NCI-H2196 treated with DMSO at 0.1 percent for 48 hours (cell line): ENCODE measurements around the gene FBXO10.
"Not testable (repeated sequence)": the region's sequence is repeated elsewhere in the genome, so short reads cannot be mapped to it uniquely, and the experiment has no call there.

Experiments
- DNase-seq: peaks from one replicate; lab custom pipeline; 2025; ENCODE audit not compliant: unreplicated experiment; lab: John Stamatoyannopoulos, UW

FBXO10 gene

DNA sequence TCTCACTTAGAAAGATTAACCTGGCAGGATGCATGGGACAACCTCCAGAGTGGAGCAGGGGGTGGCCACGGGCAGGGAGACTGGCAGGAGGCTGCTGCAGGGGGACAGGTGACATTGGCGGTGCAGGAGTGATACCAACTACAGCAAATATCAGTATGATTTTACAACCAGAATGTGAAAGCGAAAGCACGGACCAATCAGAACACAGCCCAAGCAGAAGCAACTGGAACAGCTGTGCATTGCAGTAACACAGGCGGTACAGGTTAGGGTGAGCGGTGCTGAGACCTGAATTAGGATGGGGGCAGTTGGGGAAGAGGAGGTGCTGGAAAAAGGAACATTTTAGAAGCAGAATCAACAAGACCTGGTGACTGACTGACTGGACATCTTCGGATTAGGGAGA, 61.2 kb downstream of the FBXO10 start:
- DNase-seq: no peak

DNA sequence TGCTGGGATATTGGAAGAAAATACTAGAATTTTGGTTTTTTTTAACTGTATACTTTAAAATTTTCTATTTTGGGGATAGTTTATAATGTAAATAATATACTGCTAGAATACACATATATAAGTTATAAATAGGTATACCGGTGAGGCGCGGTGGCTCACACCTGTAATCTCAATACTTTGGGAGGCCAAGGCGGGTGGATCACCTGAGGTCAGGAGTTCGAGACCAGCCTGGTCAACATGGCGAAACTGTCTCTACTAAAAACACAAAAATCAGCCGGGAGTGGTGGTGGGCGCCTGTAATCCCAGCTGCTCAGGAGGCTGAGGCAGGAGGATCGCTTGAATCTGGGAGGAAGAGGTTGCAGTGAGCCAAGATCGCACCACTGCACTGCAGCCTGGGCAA, 61.8 kb downstream of the FBXO10 start:
- not testable (repeated sequence) for DNase-seq

GRCh38 chr9:37512437-37512836, 63.7 kb downstream of the FBXO10 start:
- DNase-seq: no peak

GRCh38 chr9:37511016-37512010, 64.9 kb downstream of the FBXO10 start:
- DNase-seq: no peak

- not testable (repeated sequence) for DNase-seq
These were observed 66.1 kb downstream of the FBXO10 start for GRCh38 chr9:37510053-37510452.

DNA sequence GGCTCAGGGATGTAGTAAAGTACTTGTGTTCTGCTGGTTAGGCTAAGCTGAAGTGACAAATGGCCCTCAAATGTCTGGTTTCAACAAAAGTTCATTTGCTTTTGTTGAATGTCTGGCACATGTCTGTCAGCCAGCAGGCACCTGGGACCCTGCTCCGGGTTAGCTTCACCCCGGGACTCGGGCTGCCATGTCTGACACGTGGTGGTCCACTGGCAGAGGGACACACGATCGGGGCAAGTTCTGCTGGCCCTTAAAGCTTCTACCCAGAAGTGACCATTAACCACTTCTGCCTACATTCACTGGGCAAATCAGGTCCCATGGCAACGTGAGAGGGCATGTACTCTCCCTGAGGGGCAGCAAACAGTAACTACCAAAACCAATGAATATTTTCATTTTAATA, 66.6 kb downstream of the FBXO10 start:
- no peak for DNase-seq

GRCh38 chr9:37508834-37509206, 67.4 kb downstream of the FBXO10 start:
- DNase-seq: no peak

DNA sequence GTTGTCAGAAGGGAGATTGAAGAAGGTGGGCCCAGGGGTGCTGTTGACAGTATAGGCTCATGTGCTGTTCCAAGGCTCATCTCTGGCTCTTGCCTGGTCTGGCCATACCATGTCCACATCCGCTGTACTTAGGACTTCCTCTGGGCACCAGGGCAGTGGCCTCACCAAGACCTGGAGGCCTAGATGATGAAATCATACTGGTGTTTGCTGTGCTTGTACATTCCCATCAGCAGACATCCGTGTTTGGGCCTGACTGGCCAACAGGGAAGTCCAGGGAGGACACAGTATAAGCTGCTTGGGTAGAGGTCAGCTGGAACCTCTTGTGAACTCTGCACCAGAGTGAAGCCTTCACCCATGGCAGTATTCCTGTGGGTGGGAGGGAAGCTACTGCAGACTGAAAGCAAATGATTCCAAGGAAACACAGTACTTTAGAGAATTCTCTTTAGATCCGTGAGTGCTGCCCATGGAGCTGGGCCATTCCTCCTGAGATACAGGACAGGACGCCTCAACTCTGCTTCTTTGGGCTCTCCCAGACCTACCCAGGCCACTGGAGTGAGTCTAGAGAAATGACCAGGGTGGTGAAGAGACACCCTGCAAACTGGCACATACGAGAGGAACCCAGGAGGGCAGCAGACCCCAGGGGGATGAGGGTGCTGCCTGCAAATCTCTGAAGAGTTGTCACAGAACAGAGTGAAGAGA, 67.9 kb downstream of the FBXO10 start:
- DNase-seq: no peak

GRCh38 chr9:37507566-37508134, 68.5 kb downstream of the FBXO10 start:
- no peak for DNase-seq

- no peak for DNase-seq
These were observed 71.6 kb downstream of the FBXO10 start for GRCh38 chr9:37504605-37505004.

- no peak for DNase-seq
These were observed 72.4 kb downstream of the FBXO10 start for GRCh38 chr9:37503736-37504135.

DNA sequence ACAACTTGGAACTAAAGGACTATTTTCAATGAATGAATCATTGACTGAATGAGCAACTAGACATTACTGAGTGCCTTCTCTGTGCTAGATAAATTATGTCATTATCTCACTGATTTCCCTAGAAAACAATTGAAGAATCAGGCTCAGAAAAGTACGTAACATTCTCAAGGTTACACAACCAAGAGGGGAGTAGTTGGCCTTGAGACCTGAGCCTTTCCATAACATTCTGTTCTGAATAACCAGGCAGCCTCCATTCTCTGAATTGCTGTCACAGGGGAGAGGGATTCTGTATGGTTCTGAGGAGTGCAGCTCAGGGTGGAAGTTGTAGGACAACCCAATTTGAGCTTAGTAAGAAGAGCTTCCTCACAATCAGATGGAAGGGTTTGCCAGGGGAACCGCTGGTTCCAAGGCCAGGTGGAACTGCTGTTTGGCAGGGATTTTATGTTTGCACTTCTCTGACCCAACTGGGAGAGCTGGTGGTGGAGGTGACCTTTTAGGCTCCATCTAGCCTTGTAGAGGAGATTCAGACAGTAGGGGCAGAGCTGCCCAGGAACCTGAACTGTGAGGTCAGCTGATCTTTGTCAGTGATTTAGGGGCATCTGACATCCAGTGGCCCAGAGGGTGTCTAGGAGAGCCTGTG, 74.1 kb downstream of the FBXO10 start:
- DNase-seq: no peak

GRCh38 chr9:37499297-37499696, 76.9 kb downstream of the FBXO10 start:
- DNase-seq: no peak

- DNase-seq: no peak
These were observed 77.7 kb downstream of the FBXO10 start for GRCh38 chr9:37498457-37498856.

DNA sequence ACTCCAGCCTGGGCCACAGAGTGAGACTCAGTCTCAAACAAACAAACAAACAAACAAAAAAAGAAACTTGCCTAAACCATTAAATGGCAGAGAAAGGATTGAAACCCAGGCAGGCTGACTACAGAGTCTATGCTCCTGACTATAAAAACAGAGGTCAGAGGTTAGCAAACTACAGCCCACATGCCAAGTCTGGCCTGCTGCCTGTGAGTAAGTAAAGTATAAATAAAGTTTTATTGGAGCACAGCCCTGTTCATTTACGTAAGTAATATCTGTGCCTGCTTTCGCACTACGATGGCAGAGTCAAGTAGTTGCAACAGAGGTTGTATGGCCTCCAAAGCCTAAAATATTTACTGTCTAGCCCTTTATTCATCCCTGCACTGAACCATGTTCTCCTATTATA, 78.9 kb downstream of the FBXO10 start:
- DNase-seq: no peak

- no peak for DNase-seq
These were observed 80.2 kb downstream of the FBXO10 start for GRCh38 chr9:37496020-37496419.

GRCh38 chr9:37495571-37495970, 80.6 kb downstream of the FBXO10 start:
- no peak for DNase-seq

GRCh38 chr9:37491939-37492338, 84.2 kb downstream of the FBXO10 start:
- no peak for DNase-seq

DNA sequence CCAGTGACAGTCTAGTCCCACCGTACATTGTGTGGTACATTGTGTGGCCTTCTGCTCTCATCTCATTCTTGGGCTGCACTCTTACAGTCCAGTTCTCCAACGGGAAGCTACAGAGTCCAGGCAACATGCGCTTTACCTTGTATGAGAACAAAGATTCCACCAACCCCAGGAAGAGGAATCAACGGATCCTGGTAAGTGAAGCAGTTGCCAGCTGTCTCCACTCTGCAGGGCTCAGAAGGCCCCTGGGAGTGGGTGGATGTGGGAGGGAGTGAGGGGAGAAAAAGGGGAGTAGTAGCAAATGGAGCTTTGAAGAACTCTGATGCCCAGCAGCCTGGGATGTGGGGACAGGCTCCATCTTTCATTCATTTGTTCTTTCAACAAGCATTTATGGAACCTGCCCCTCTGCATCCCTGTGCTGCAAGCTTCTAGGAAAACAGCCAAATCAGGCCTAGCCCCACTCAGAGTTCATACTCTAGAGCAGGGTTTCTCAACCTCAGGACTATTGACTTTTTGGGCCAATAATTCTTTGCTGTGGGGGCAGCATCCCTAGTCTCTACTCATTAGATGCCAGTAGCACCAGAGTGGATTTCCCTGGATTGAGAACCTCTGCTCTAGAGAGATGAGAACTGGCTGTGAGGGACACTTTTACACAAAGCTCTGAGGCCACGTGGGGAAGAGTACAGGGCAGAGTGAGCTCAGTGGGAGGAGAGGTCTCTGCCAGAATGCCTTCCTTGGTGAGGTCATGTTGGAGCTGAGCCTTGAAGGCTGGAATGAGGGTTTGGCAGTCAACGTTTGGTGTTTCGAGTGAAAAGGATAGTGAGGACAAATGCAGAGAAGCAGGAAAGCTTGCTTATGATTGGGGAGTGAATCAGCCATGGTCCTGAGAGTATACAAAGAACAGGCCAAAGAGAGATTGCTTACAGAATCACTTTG, 89.3 kb downstream of the FBXO10 start:
- DNase-seq: no peak

GRCh38 chr9:37486256-37486615, 89.9 kb downstream of the FBXO10 start:
- no peak for DNase-seq
